GM04503 (cell line): Measurements from ENCODE around the gene PLA2G4B.
A peak's percentile ranks its signal among the peaks of the same experiment; 100 is the strongest.

ENCODE experiments used
- DNase-seq: peaks from one replicate; pipeline ENCODE4 v3.0.0-alpha.2; 2012; ENCODE audit warnings: low read depth

PLA2G4B gene

GRCh38 chr15:41851755-41852370 lies 13.2 kb downstream of the PLA2G4B start:
- DNase-seq, result no peak

- no peak for DNase-seq
Measured at GRCh38 chr15:41852736-41853590, 14.3 kb downstream of the PLA2G4B start.

GRCh38 chr15:41853831-41854230 lies 15.2 kb downstream of the PLA2G4B start:
- DNase-seq, result no peak

- no peak for DNase-seq
Measured at GRCh38 chr15:41854443-41854842, 15.8 kb downstream of the PLA2G4B start.

- DNase-seq, result no peak
Measured at GRCh38 chr15:41855261-41855961, 16.8 kb downstream of the PLA2G4B start.

- no peak for DNase-seq
Measured at GRCh38 chr15:41856262-41856661, 17.6 kb downstream of the PLA2G4B start.

GRCh38 chr15:41856716-41857115 lies 18.1 kb downstream of the PLA2G4B start:
- no peak for DNase-seq

- no peak for DNase-seq
Measured at GRCh38 chr15:41857316-41857715, 18.7 kb downstream of the PLA2G4B start.

GRCh38 chr15:41858756-41859155 lies 20.1 kb downstream of the PLA2G4B start:
- DNase-seq, result no peak

GRCh38 chr15:41860049-41860828 lies 21.6 kb downstream of the PLA2G4B start:
- no peak for DNase-seq

GRCh38 chr15:41861736-41862356 lies 23.2 kb downstream of the PLA2G4B start:
- DNase-seq, result no peak

- no peak for DNase-seq
Measured at GRCh38 chr15:41862515-41863116, 24.0 kb downstream of the PLA2G4B start.

- no peak for DNase-seq
Measured at GRCh38 chr15:41865490-41866055, 26.9 kb downstream of the PLA2G4B start.

GRCh38 chr15:41866263-41866703 lies 27.6 kb downstream of the PLA2G4B start:
- no peak for DNase-seq

GRCh38 chr15:41866872-41867579 lies 28.4 kb downstream of the PLA2G4B start:
- DNase-seq, result no peak

GRCh38 chr15:41868321-41868720 lies 29.7 kb downstream of the PLA2G4B start:
- DNase-seq, result no peak

- no peak for DNase-seq
Measured at GRCh38 chr15:41869770-41870688, 31.4 kb downstream of the PLA2G4B start.

- DNase-seq, result peak; percentile 17
Measured at GRCh38 chr15:41870689-41871081, 32.0 kb downstream of the PLA2G4B start.
